SK-N-MC (cell line): ENCODE measurements around the gene MAPK12.

Experiments
- EZH2 ChIP-seq: fragments of 200-600 bp; sonication (generic); IDR thresholded peaks from one replicate; pipeline ENCODE4 v1.6.1; 2017; ENCODE audit warnings: antibody characterized with exemption
- POLR2AphosphoS5 ChIP-seq: IDR thresholded peaks from 2 replicates; pipeline ENCODE4 v1.6.1; 2012; ENCODE audit warnings: mild to moderate bottlenecking, low read depth, low read length, borderline replicate concordance

DNA sequence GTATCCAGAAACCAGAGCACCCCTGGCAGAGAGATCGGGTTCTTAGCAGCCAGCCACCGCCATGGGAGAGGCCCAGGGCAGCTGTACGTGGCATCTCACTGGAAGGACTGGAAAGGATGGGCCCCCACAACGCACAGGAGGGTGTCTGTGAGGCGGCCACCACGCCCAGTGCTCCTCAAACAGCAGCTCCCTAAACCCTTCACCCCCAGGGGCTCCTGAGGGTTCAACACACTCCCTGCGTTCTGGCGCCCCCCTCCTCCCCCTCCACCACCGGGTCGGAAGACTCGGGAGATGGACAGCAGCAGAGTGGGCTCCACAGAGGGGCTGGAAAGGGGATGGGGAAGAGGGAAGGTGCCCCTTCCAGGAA, 1.1 kb downstream of the MAPK12 start:
- TF ChIP-seq EZH2 (no peak), POLR2AphosphoS5 (no peak)
